ENCODE results near the gene SPINK1. TPM values are rescaled to one million over a fixed set of nuclear protein-coding genes. Genes with fewer than 3 reads are reported as not detected.

Gene SPINK1
- total and polyA plus RNA-seq, 11 donors, result 0.50 to 32.4 (median 3.5) TPM; not detected in 3

DNA sequence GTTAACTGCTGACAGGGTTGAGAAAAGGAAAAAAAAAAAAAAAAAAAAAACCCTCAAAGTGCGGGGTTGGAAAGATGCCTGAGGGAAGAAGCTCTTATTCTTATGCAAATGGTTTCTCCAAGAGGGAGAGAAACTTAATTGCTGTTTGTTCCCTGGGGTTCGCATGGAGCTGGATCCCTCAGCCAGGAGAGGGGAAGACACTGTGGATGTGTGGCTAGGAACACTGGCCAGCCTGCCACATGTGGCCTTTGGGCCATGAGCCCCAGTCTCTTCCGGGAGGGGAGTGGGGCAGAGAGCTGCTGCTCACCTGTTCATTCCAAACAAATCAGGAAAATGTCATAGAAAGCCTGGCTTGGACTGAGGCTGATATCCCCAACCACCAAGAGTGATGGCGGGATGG, 37.6 kb upstream of the SPINK1 start:
- H3K36me3 ChIP-seq, result no peaks in the 10 kb centered on the region
- no peak for DNase-seq
- no peak overlapping the region for H3K27ac ChIP-seq
- no peak for ATAC-seq
- no peak overlapping the region for H3K4me3 ChIP-seq
- 52 to 56% (median 53%) methylated on average over 4 of the region's 4 CpGs for WGBS, 4 donors
- intact Hi-C loops (cut with DNase I), result no loop called here
- no peaks in the 10 kb centered on the region for H3K27me3 ChIP-seq
- TF ChIP-seq POLR2A (IDR thresholded peaks at IDR 0.05), result no peak
- TF ChIP-seq, protein P1, sequence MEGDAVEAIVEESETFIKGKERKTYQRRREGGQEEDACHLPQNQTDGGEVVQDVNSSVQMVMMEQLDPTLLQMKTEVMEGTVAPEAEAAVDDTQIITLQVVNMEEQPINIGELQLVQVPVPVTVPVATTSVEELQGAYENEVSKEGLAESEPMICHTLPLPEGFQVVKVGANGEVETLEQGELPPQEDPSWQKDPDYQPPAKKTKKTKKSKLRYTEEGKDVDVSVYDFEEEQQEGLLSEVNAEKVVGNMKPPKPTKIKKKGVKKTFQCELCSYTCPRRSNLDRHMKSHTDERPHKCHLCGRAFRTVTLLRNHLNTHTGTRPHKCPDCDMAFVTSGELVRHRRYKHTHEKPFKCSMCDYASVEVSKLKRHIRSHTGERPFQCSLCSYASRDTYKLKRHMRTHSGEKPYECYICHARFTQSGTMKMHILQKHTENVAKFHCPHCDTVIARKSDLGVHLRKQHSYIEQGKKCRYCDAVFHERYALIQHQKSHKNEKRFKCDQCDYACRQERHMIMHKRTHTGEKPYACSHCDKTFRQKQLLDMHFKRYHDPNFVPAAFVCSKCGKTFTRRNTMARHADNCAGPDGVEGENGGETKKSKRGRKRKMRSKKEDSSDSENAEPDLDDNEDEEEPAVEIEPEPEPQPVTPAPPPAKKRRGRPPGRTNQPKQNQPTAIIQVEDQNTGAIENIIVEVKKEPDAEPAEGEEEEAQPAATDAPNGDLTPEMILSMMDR (IDR thresholded peaks at IDR 0.05), result no peak
- no peaks in the 10 kb centered on the region for H3K9me3 ChIP-seq
- H3K4me1 ChIP-seq, result no peaks in the 10 kb centered on the region

DNA sequence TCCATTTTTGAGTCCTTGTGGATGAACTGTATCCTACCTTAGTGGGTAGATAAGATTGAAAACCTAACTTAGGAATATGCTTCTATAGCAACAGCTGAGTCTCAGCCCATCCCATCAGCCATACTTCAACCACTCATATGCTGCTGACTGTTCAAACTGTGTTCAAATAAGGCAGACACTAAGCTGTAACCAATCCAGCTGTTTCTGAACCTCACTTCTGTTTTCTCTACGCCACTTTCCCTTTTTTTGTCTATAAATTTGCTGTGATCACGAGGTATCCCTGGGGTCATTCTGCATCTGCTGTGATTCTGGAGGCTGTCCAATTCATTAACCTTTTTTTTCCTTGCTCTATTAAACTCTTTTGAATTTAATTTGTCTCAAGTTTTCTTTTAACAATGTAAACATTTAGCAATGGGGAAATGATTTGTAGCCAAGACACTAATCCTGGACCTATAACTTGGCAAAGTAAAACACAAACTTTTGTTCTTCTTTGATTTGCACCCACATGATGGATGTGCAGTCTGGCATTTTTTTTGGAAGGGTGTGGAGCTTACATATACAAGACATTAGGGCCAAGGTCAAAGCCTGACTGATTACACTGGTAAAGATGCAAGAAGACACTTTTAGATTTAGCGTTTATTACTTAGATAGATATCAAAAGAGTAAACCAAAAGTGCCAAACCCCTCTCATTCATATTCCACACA, 32.1 kb upstream of the SPINK1 start:
- no peaks in the 10 kb centered on the region for H3K36me3 ChIP-seq
- TF ChIP-seq POLR2A (IDR thresholded peaks at IDR 0.05), result no peak
- TF ChIP-seq, protein P1 (IDR thresholded peaks at IDR 0.05), result no peak
- WGBS, 4 donors, result 47 to 53% (median 52%) methylated on average over 3 of the region's 3 CpGs
- H3K27me3 ChIP-seq, result no peaks in the 10 kb centered on the region
- DNase-seq, result no peak
- no peak for ATAC-seq
- intact Hi-C loops (cut with DNase I), result no loop called here
- H3K27ac ChIP-seq, result no peak overlapping the region
- H3K4me1 ChIP-seq, result peaks cover 0 to 3% (median 0%) of the 10 kb centered on the region in 12 donors
- H3K4me3 ChIP-seq, result no peak overlapping the region
- H3K9me3 ChIP-seq, result no peaks in the 10 kb centered on the region

DNA sequence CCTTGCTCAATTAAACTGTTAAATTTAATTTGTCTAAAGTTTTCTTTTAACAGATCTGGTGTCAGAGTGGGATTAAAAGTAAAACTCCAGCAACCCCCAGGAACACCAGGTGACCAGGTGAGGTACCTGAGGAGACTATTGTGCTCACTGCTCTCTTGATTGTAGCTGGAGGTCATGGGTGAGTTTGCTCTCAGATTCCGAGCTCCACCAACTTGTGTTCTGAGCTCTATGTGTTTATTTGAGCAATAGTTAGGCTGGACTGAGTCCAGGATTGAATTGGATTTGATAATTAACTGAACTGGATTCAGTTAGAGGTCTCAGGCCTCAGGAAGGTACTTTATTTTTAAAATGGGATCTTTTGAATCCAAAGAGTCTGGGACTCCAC, 29.2 kb upstream of the SPINK1 start:
- DNase-seq, result no peak

DNA sequence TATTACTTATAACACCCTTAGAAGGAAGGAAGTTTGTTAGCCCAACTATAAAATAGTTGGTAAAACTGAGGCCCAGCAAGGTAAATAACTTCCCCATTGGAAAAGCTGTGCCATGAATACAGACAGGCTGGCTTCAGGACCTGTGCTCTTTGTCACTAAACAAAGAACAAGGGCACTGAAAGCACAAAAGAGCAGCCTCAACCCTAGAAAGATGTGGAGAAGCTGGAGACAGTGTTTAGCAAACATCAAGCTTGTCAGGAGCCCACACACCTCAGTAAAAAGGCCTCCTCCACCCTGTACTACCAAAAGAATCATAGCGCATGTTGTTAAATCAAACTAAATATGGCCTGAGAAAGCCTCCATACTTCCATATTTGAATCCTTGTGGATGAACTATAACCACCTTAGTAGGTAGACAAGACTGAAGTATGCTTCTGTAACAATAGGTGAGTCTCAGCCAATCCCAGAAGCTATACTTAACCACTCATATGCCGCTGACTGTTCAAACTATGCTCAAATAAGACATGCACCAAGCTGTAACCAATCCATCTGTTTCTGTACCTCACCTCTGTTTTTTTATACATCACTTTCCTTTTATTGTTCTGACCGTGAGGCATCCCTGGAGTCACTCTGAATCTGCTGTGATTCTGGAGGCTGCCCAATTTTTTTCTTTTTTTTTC, 28.6 kb upstream of the SPINK1 start:
- ATAC-seq, result no peak
- intact Hi-C loops (cut with DNase I), result loop anchor here in 6 of 10 donors (2.0 to 10.0 kb wide), 4 partner anchors 27 to 255 kb away; no protein-coding TSS in a partner anchor
- Histone ChIP-seq H3K4me3 (no peak overlapping the region), H3K27ac (no peak overlapping the region), H3K36me3 (no peaks in the 10 kb centered on the region), H3K9me3 (no peaks in the 10 kb centered on the region), H3K4me1 (peaks cover 0 to 3% (median 0%) of the 10 kb centered on the region in 12 donors), H3K27me3 (no peaks in the 10 kb centered on the region)
- TF ChIP-seq, protein P1 (IDR thresholded peaks at IDR 0.05), result no peak
- TF ChIP-seq POLR2A (IDR thresholded peaks at IDR 0.05), result no peak
- no peak for DNase-seq
- 83 to 86% (median 84%) methylated on average over 3 of the region's 3 CpGs for WGBS, 4 donors

More for the DNA sequence above, 29.2 kb upstream of the SPINK1 start:
- Histone ChIP-seq H3K36me3 (no peaks in the 10 kb centered on the region), H3K27ac (no peak overlapping the region), H3K4me1 (peaks cover 0 to 3% (median 0%) of the 10 kb centered on the region in 12 donors), H3K4me3 (no peak overlapping the region), H3K9me3 (no peaks in the 10 kb centered on the region), H3K27me3 (no peaks in the 10 kb centered on the region)
- no peak for ATAC-seq
- intact Hi-C loops (cut with DNase I), result no loop called here
- WGBS, 4 donors, result 81 to 88% (median 85%) methylated on average over 1 of the region's 1 CpG
- TF ChIP-seq POLR2A (IDR thresholded peaks at IDR 0.05), result no peak
- TF ChIP-seq, protein P1 (IDR thresholded peaks at IDR 0.05), result no peak

All from heart left ventricle (tissue), 16 donors.